H1 (cell line): ENCODE measurements around the gene NEO1. TPM values are rescaled to one million over a fixed set of nuclear protein-coding genes. Genes with fewer than 3 reads are reported as not detected.

Experiments
- CHD1 ChIP-seq: IDR thresholded peaks from 2 replicates; pipeline ENCODE4 v1.6.1; 2012; ENCODE audit warnings: low read depth, low read length, improper control_type of control experiment
- polyA plus RNA-seq, 7 experiments: library from polyadenylated mRNA; depleted of rRNA in 3 of 7; stranded (reverse) in 5 of 7; unstranded in 2 of 7; fragments of >200 nt in 5 of 7; fragments of 200-250 nt in 2 of 7; gene quantifications; 1 replicate in 5 of 7; 2 replicates in 1 of 7; 4 replicates in 1 of 7; pipeline versions ENCODE4 v1.2.1 to v1.2.3, GENCODE V29; 2011 to 2013; ENCODE audit warnings: missing spikeins in 2 of 7, mixed read lengths in 2 of 7
- total RNA-seq: library from RNA; stranded (reverse); fragmentation: NEBNext Ultra II Directional; extraction: Animal tissue kit (Norgen Biotek cat#: 25700); gene quantifications from 2 replicates; pipeline ENCODE4 v1.2.1, GENCODE V29; 2021

Gene NEO1
- total and polyA plus RNA-seq, 2 of the 8 experiments (the other 6 are each of a cell fraction or from before 2014, with no cell fraction given), result 36.0 to 51.0 TPM

GRCh38 chr15:73142802-73143762 lies 90.8 kb downstream of the NEO1 start (continued):
- no peak for TF ChIP-seq CHD1
